DMS153 treated with DMSO at 0.1 percent for 48 hours (cell line): ENCODE data around the gene GPC5.
A peak's percentile ranks its signal among the peaks of the same experiment; 100 is the strongest.
"Not testable (repeated sequence)": the region's sequence is repeated elsewhere in the genome, so short reads cannot be mapped to it uniquely, and the experiment has no call there.

ENCODE experiments used
- DNase-seq: peaks from one replicate; lab custom pipeline; 2025; ENCODE audit not compliant: unreplicated experiment; lab: John Stamatoyannopoulos, UW

GPC5 gene

DNA sequence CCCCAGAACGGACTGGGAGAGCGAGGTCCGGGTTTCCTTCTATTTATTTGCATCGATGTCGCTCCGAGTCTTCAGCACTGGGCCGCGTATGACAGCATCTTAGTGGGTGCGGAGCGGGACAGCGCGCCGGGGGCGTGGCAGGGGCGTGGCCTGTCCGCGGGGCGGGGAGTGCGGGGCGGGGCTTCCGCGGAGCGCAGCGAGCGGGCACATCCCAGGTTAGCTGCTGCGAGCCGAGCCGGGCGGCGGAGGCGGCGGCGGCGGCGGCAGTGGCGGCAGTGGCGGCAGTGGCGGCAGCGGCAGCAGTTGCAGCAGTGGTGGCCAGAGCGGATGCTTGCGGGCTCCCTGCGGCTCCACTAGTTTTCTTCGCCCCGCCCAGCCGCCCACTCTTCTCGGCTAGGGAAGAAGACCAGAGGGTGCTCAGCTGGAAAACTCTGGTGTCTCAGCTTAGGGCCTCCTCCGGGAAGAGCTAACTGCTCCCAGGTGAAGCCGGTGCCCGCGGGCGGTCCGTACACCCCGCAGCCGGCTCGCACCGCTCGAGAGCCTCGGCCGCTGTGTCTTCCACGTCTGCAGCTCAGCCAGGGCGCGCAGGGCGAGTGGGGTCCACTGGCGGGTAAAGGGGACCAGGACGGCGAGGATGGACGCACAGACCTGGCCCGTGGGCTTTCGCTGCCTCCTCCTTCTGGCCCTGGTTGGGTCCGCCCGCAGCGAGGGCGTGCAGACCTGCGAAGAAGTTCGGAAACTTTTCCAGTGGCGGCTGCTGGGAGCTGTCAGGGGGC, at the start of gene GPC5:
TSS of gene GPC5 (plus strand) at position 209 of the 776 bp plus-strand sequence.
- peak; percentile 43 for DNase-seq

DNA sequence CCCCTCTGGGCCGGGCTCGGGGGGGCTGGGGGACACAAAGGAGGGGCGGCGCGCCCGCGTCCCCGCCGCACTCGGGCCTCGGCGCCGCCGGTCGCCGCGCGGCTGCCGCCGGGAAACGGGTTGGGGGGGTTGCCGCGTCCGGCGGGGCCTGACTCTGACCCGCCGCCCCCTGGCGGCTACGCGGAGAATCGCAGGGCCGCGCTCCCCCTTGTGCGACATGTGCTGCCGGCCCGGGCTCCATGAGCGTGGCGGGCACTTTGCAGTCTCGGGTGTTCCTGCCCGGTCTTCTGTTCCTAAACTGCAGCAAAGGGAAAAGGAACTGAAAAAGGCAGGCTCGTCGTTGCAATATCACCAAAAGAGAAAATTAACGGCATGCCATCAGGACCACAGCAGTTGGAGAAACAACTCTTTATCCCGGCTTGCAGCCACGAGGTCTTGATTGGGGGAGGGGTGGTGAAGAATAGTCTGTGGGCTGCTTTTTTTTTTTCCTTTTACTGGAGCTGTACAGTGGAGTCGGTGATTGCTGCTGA, 49.5 kb upstream of the GPC5 start:
- DNase-seq = peak; percentile 49

DNA sequence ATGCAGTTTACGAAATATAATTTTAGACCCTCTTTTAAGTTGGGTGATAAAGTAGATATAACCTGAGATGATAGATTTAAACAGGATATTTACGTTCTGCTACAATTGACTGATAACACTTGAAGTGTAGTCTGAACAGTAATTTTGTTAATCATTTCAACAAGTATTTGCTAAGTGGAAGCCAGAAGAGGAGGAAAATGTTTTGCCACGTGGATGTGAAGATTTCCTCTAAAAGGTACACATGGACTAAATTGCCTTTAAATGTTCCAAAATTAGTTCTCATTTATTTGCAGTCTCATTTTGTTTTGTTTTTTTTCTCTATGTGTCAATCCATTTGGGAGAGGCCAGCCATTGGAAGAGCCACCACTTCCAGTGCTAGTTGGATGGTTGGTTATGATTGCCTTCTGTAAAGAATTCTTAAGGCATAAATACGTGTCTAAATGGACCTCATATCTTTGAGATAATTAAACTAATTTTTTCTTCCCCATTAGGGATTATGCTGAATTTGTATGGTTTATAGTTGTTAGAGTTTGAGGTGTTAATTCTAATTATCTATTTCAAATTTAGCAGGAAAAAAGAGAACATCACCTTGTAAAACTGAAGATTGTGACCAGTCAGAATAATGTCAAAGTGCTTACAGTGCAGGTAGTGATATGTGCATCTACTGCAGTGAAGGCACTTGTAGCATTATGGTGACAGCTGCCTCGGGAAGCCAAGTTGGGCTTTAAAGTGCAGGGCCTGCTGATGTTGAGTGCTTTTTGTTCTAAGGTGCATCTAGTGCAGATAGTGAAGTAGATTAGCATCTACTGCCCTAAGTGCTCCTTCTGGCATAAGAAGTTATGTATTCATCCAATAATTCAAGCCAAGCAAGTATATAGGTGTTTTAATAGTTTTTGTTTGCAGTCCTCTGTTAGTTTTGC, 48.2 kb upstream of the GPC5 start:
- DNase-seq = no peak

DNA sequence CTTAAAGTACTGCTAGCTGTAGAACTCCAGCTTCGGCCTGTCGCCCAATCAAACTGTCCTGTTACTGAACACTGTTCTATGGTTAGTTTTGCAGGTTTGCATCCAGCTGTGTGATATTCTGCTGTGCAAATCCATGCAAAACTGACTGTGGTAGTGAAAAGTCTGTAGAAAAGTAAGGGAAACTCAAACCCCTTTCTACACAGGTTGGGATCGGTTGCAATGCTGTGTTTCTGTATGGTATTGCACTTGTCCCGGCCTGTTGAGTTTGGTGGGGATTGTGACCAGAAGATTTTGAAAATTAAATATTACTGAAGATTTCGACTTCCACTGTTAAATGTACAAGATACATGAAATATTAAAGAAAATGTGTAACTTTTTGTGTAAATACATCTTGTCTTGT, 47.3 kb upstream of the GPC5 start:
- no peak for DNase-seq

DNA sequence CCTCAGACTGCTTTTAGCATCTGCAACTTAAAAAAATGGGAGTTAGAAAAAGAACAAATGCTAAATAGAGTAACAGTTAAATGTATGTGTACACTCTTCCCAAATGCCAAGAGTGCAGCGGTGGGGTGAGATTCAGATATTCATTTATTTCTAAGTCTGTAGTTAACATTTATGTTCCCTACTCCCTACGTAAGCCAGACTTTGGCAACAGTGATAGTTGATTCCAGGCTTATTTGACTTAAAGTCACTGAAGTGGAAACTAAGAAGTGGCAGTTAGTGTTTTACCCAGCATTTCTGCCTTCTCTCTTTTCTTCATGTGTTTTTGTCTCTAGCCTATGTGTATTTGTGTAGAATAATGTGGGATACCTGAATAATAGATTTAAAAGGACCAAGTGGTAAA, 46.4 kb upstream of the GPC5 start:
- no peak for DNase-seq

DNA sequence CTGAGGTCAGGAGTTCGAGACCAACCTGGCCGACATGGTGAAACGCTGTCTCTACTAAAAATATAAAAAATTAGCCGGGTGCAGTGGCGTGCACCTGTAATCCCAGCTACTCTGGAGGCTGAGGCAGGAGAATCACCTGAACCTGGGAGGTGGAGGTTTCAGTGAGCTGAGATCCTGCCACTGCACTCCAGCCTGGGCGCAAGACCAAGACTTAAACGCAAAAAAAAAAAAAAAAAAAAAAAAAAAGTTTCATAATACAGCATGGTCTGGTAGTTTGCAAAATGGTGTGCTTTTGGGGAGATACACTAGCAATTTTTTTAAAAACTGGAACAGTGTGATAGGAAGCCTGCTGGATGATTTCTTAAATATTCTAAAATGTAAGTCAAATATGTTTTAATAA, 45.5 kb upstream of the GPC5 start:
- not testable (repeated sequence) for DNase-seq

DNA sequence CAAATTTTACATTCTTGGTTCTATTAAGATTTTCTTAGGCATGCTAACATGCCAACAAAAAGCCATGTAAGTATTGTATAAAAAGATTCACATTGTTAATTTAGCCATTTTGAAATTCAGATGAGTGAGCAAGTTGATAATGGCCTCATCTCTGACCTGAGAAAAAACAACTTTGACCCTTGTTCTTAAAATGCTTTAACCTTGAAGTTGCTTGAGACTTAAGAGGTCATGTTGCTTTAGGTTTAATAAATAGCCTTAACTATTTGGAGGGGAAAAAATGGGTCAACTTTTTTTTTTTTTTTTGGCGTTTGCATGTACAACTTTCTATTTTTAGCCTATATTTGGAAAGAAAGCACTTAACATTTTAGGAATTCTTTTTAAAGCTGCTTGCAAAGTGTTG, 44.9 kb upstream of the GPC5 start:
- DNase-seq = no peak

DNA sequence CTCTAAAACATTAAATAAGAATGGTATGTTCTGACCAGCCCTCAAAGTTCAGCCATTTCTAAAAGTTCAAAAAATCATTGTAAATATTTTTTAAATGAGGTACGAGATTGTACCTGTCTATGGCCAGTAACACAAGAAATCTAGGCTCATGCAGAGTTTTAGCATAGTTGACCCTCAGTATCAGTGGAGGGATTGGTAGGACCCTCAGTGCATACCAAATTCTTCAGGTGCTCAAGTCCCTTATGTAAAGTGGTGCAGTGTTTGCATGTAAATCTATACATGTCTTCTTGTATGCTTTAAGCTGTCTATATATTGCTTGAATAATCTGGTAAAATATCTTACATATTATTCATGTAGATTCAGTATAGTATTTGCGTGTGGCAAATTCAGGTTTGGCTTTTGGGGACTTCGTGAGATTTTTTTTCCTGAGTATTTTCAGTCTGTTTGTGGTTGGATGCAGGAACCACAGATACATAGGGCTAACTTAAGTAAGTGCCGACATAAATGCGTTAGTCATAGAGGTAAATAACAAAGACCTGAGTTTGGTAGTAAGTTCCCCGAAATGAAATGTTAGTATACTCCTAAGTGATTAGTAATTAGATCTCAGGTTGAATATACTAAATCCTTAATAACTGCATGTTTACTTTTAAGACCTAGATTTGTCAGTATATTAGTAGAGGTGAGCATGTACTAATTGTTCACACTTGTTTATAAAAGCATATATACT, 43.2 kb upstream of the GPC5 start:
- no peak for DNase-seq

DNA sequence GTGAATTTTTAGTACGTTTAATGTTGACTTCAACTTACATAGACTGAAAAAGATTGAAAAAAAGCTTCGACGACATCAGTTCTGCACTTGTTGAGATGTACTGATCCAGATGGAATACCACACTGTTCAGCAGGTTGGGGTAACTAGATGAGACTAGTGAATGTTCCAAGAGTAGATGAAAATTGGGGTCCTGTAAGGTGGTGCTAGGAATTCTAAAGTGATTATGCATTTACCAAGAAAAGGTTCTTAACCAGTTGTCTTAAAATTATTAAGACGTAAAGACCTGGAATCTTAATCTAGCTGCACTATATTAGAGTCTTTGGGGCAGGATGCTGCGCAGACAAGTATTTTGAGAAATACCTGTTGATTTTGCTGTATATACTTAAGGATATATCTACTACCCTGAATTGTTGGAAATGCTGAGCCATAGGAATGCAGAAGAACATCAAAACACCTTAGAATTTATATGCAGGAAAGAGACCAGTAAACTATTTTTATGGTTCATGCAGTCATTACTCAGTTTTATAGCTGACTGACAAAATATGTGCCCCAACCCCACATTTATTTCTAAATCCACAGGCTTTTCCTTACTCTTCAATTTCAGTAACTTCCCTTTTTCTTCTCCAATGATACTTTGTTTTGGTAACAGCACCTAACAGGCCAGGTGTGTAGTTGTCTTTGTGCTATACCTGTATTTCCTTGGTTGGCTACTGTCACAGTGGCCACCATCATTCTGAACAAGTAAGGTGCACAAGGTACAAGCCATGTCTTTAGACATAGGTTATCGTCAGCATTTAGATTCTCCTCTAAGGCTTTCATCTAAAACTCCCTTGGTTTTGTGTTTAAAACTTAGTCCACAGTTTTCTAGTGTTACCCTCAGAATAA, 42.4 kb upstream of the GPC5 start:
- no peak for DNase-seq

DNA sequence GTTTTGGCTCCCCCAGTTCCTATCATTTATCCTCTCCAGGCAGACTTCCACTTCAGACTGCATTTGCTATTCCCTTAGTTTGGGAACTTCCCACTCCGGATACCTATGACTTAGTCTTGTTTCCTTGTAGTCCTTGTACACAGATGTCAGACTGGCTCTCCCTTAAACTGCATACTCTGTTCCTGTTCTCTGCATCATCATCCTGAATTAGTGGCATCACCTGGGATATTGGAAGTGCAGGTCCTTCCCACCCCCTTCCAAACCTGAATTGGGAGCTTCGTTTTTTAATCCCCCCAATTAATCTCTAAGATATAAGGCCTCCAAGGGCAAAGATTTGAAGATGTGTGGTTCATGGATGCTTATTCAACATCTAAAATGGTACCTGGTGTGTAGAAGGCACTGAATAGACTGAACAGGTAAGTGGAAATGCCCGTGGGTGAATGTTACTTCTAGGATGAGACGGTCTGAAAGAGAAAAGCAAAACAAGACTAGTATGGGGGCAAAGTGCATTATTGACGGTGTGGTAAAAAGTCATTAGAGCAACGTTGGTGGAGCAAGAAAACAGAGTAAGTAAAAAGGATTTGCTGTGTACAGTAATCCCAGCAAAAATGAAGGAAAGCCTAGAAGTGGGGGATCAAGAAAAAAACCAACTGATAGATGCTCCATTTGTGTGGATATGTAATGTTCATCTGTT, 41.4 kb upstream of the GPC5 start:
- DNase-seq = no peak

DNA sequence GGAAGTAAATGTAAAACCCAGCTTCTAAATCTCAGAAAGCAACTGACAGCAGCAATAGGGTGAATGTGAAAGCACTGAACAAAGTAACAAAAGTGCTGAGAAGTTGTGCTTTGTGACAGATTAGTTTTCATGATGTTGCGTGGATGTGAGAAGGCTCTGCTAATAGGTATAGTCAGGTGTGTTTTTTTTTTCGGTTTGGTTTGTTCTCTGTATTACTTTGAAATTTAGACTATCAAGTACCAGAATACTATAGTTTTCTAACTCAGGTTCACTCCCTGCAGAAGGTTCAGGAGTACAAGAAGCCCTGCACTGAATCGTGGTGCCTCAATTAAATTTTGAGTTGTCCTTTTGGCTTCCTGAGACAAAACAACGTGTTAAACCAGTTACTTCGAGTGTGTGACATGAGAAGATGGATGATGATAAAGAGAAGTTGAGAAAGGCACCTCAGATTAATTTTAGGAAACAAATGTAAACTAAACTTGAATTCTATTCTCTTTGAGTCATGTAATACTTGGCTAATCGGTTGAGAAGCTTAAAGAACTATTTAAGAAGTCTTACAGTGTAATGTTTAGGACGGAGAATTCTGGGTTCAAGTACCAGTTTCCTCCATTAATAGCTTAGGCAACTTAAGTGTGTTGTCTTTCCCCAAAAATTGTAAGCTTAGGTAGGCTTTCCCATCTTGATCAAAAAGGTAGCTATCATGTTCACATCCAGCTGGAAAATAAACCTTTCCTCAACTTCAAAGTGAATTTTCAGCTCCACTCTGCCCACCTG, 40.6 kb upstream of the GPC5 start:
- DNase-seq = no peak

DNA sequence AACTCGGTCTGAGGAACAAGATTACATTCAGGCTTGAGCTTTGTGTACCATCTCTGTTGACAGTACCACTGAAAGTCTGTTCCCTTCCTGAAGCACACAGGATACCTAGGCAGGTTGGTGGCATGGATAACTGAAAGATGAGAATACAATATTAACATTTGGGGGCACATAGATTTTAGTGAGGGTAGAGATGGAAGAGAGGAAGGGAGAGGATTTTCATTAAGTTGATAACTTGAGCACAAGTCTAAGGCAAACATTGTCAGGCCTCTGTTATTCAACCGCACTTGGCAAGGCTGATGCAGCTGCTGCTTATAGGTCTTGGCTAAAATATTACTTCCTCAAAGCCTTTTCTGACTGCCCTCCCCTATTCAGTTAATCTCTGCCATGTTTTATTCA, 40.0 kb upstream of the GPC5 start:
- no peak for DNase-seq

DNA sequence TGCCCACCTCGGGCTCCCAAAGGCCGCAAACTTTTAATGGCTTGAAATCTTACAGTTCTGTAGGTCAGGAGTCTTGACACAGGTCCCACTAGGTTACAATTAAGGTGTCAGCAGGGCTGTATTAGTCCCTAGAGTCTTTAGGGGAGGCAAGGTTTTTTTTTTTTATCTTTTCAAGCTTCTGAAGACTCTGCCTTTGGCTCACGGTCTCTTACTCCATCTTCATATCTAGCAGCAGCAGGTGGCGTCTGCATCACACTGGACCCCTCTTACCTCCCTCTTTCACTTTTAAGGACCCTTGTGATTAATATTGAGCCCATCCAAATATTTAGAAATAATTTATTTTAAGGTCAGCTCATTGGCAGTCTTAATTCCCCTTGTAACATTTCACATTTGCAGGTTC, 39.3 kb upstream of the GPC5 start:
- no peak for DNase-seq

DNA sequence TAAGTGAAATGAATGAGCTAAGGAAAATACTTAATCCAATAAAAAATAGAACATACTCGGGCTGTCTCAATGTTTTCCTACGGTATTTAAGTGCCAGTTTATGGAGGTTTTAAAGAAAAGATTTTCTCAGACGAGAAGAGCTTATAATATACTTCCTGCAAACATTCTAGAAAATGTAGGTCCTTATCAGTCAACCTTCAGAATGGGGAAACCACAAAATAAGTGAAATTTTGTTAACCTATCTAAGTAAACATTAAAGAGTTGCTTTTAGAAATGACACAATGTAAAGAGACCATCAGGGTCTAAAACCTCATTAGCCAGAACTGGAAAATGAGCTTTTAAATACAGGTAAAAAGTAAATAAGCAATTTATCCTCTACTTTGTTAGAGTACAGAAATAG, 38.8 kb upstream of the GPC5 start:
- DNase-seq = no peak

DNA sequence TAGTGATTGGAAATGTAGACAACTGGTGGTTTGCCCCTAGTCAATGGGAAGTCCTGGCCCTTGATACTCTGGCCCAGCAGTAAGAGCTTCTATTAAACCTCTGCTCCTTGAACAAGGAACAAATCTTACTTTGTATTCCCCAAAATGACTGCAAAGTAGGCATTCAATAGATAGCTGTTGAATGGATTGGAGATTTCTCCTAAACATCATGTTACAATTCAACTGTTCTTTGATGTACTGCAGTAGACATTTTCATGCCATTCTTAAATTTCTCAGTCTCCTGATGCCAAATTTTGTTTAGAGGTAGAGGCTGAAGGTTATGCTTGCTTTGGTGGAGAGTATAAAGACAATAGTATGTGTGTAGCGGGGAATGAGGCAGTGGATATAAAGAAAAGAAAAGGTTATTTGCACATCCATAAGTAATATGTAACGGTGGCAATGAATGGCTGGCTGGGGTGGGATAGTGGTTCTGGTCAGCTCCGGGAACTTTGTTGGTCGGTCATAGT, 38.1 kb upstream of the GPC5 start:
- DNase-seq = no peak

DNA sequence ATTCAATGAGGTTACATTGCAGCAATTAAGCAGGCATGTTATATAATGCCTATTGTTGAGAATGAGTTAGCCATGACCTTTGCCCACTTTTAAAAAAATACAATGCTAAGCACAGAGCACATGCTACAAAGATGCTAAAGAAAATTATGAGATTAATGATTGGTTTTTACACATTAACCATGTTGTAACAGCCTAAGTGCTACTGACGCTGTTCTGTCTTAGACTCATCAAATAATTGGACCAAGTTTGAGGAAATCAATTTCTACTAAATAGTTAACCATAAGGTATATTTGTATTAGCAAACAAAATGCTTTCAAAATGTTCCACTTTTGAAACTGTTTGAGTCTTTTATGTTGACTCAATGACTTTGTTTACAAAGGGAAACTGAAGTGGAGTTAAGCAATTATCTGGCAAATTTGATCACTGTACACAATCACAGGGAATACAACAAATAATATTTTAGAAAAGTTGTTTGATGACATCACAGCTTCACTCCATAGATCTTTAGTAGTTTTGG, 36.6 kb upstream of the GPC5 start:
- DNase-seq = no peak

DNA sequence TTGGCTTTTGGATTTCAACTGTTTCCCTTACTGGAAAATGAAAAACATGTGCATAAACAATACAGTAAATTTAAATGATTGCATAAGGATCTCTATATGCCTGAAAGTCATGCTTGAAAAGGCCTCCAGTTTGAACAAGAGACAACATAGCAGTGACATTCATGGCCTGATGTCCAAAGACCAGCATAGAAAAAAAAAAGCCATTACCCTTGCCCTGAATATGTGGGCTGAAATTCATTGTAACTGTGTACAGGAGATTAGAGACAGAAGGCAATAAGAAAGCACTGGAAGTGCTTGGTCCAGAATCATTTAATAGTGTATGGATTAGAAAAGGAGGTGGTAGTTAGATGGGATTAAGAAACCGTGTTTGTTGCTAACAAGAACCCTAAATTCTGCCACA, 35.5 kb upstream of the GPC5 start:
- DNase-seq = no peak

DNA sequence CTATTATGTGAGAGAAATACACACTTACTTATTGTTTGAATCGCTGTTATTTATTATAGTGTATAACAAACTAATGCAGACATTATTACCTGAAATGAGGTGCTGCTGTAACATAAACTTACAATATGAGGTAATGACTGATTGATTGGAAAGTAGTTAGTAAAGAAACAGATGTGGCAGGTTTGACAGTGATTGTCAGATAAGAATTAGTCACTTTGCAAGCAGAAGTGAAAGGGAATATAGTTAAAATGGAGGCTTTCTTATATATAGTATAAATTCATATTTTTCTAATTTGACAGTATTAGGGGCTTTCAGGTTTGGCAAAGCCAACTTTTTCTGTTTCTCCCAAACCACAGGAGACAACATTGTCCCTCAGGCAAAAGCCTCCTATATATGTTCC, 30.3 kb upstream of the GPC5 start:
- DNase-seq = no peak
